ENCODE measurements around the gene SLC39A9. TPM values are rescaled to one million over a fixed set of nuclear protein-coding genes. Genes with fewer than 3 reads are reported as not detected.

The SLC39A9 gene
- total and polyA plus RNA-seq, 2 of the 4 experiments (the other 2 are of a cell fraction), result 41.4 to 168 TPM

- Histone ChIP-seq H3K79me1 (ENCODE audit: low read depth in 1 of 2, low read length in 2 of 2) (no peaks in the 10 kb centered on the region), H2AK5ac (ENCODE audit: low read depth, low read length) (no peak overlapping the region), H3K36me3 (ENCODE audit: control insufficient read depth, insufficient read depth, low read length) (no peaks in the 10 kb centered on the region), H3K27me3 (ENCODE audit: control insufficient read depth, insufficient read depth, low read length) (peaks cover 14% of the 10 kb centered on the region), H4K20me1 (ENCODE audit: insufficient read depth, low read length) (peaks cover 3% of the 10 kb centered on the region; the same call in 1 of the 2 replicates), H2BK20ac (ENCODE audit: low read depth, low read length) (no peak overlapping the region), H3K4ac (ENCODE audit: low read depth, low read length) (no peak overlapping the region), H3K23ac (ENCODE audit: low read depth, low read length) (no peak overlapping the region), H2BK5ac (ENCODE audit: low read depth, low read length, poor library complexity, severe bottlenecking) (no peak overlapping the region), H3K27ac (ENCODE audit: insufficient read depth, low read length) (no peak overlapping the region), H2BK15ac (ENCODE audit: low read depth, low read length) (no peak overlapping the region), H3K4me2 (ENCODE audit: low read depth, low read length) (no peak overlapping the region), H3K4me1 (ENCODE audit: control insufficient read depth, insufficient read depth, low read length) (no peaks in the 10 kb centered on the region; the same call in 1 of the 2 replicates), H3K9me1 (ENCODE audit: insufficient read depth, low read length) (no peaks in the 10 kb centered on the region; the same call in 1 of the 2 replicates), H4K8ac (ENCODE audit: low read depth in 2 of 2, low read length in 2 of 2) (no peak overlapping the region), H2AK9ac (replicated peaks; ENCODE audit: low read depth, low read length, poor library complexity) (no peak overlapping the region), H2BK120ac (ENCODE audit: low read depth, low read length) (no peak overlapping the region), H3K9me3 (ENCODE audit: control insufficient read depth, insufficient read depth, low read length) (no peaks in the 10 kb centered on the region), H3K14ac (replicated peaks; ENCODE audit: low read depth, low read length) (no peak overlapping the region), H4K5ac (ENCODE audit: low read depth, low read length) (no peak overlapping the region), H3K9ac (ENCODE audit: low read depth, low read length) (no peak overlapping the region), H4K91ac (ENCODE audit: insufficient read depth, low read depth, low read length) (no peak overlapping the region), H2AFZ (replicated peaks; ENCODE audit: low read length, poor library complexity) (no peak overlapping the region), H3K18ac (ENCODE audit: low read depth, low read length) (no peak overlapping the region), H3K56ac (ENCODE audit: extremely low read depth, insufficient read depth, low read length) (no peak overlapping the region), H3K4me3 (ENCODE audit: insufficient read depth, low read depth, low read length) (no peak overlapping the region)
- no CpG with 5 or more reads among the region's 3 CpGs for WGBS, 2 experiments (ENCODE audit: extremely low coverage in 2 of 2, insufficient read length in 1 of 2)
- POLR2A ChIA-PET (ENCODE audit: unreplicated experiment), result no interaction called here
- TF ChIP-seq, protein P1, sequence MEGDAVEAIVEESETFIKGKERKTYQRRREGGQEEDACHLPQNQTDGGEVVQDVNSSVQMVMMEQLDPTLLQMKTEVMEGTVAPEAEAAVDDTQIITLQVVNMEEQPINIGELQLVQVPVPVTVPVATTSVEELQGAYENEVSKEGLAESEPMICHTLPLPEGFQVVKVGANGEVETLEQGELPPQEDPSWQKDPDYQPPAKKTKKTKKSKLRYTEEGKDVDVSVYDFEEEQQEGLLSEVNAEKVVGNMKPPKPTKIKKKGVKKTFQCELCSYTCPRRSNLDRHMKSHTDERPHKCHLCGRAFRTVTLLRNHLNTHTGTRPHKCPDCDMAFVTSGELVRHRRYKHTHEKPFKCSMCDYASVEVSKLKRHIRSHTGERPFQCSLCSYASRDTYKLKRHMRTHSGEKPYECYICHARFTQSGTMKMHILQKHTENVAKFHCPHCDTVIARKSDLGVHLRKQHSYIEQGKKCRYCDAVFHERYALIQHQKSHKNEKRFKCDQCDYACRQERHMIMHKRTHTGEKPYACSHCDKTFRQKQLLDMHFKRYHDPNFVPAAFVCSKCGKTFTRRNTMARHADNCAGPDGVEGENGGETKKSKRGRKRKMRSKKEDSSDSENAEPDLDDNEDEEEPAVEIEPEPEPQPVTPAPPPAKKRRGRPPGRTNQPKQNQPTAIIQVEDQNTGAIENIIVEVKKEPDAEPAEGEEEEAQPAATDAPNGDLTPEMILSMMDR (conservative IDR thresholded peaks at IDR 0.05; ENCODE audit: low read depth, low read length), result no peak
- TF ChIP-seq SMC3 (IDR thresholded peaks at IDR 0.05; ENCODE audit: low read depth, low read length) (no peak), RFX5 (IDR thresholded peaks at IDR 0.05; ENCODE audit: low read depth, low read length) (no peak), MAFK (IDR thresholded peaks at IDR 0.05; ENCODE audit: low read depth, low read length) (no peak), FOS (IDR thresholded peaks at IDR 0.05; ENCODE audit: low read depth, low read length) (no peak), RCOR1 (IDR thresholded peaks at IDR 0.05; ENCODE audit: insufficient replicate concordance, low read length) (no peak)
- TF ChIP-seq, protein P2, sequence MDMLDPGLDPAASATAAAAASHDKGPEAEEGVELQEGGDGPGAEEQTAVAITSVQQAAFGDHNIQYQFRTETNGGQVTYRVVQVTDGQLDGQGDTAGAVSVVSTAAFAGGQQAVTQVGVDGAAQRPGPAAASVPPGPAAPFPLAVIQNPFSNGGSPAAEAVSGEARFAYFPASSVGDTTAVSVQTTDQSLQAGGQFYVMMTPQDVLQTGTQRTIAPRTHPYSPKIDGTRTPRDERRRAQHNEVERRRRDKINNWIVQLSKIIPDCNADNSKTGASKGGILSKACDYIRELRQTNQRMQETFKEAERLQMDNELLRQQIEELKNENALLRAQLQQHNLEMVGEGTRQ (IDR thresholded peaks at IDR 0.05; ENCODE audit: low read depth, low read length), result no peak
- TF ChIP-seq, protein P3, sequence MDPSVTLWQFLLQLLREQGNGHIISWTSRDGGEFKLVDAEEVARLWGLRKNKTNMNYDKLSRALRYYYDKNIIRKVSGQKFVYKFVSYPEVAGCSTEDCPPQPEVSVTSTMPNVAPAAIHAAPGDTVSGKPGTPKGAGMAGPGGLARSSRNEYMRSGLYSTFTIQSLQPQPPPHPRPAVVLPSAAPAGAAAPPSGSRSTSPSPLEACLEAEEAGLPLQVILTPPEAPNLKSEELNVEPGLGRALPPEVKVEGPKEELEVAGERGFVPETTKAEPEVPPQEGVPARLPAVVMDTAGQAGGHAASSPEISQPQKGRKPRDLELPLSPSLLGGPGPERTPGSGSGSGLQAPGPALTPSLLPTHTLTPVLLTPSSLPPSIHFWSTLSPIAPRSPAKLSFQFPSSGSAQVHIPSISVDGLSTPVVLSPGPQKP (IDR thresholded peaks at IDR 0.05; ENCODE audit: borderline replicate concordance, low read depth, low read length), result no peak
- no TSS peak for BruUV-seq (replicated peaks)
- DNase-seq (no peak), ATAC-seq (ENCODE audit: low read depth) (no peak)
- CTCF ChIA-PET, result interaction anchor here (0.6 kb wide), 1 partner anchor 411 kb away, joined by 3 read pairs; no protein-coding TSS in a partner anchor
- intact Hi-C loops (cut with micrococcal nuclease) (no loop called here), dilution Hi-C loops (cut with HindIII; ENCODE audit: low sequenced_read_pairs, unreplicated experiment) (no loop called here), in situ Hi-C loops (cut with MboI; ENCODE audit: low sequenced_read_pairs) (no loop called here)
Observed at GRCh38 chr14:69471436-69471835, 72.9 kb downstream of the SLC39A9 start.
